ENCODE results near the gene RPL7A. TPM values are rescaled to one million over a fixed set of nuclear protein-coding genes. Genes with fewer than 3 reads are reported as not detected.

Gene RPL7A
- total RNA-seq, 4 donors from 2014 or later: 1,745 to 3,005 (median 2,502) TPM

DNA sequence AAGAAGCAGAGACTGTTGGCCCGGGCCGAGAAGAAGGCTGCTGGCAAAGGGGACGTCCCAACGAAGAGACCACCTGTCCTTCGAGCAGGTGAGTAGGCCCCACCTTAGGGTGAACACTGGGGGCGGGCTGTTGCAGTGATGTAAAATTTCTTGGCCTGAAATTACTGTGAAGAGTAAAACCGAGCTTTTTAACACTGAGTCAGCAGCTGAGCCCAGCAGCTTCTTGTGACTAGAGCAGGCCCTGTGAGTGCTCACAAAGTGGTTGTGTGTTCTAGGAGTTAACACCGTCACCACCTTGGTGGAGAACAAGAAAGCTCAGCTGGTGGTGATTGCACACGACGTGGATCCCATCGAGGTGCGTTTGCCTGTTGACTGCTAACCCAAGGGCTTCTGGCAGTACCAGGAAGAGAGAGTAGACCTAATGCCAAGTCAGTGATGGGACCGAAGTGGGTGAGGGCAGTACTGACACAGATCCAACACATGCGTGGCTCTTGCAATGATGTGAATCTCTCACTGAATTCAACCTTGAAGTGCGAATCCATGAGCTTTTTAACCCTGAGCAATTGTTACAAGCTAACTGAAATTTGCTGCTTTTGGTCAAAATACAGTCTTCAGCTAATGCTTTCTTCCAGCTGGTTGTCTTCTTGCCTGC lies 2.1 kb downstream of the RPL7A start:
- Histone ChIP-seq H3K4me3 (no peak overlapping the region), H3K4me1 (peaks cover 0 to 17% of the 10 kb centered on the region in 2 donors), H3K36me3 (no peaks in the 10 kb centered on the region), H3K9me3 (no peaks in the 10 kb centered on the region), H3K27me3 (no peaks in the 10 kb centered on the region), H3K27ac (no peak overlapping the region)
- no peak for DNase-seq
- intact Hi-C loops (cut with DNase I; ENCODE audit: low total_unique reads): no loop called here
- TF ChIP-seq, protein P1, sequence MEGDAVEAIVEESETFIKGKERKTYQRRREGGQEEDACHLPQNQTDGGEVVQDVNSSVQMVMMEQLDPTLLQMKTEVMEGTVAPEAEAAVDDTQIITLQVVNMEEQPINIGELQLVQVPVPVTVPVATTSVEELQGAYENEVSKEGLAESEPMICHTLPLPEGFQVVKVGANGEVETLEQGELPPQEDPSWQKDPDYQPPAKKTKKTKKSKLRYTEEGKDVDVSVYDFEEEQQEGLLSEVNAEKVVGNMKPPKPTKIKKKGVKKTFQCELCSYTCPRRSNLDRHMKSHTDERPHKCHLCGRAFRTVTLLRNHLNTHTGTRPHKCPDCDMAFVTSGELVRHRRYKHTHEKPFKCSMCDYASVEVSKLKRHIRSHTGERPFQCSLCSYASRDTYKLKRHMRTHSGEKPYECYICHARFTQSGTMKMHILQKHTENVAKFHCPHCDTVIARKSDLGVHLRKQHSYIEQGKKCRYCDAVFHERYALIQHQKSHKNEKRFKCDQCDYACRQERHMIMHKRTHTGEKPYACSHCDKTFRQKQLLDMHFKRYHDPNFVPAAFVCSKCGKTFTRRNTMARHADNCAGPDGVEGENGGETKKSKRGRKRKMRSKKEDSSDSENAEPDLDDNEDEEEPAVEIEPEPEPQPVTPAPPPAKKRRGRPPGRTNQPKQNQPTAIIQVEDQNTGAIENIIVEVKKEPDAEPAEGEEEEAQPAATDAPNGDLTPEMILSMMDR (IDR thresholded peaks at IDR 0.05): no peak
- TF ChIP-seq POLR2A (IDR thresholded peaks at IDR 0.05): no peak

DNA sequence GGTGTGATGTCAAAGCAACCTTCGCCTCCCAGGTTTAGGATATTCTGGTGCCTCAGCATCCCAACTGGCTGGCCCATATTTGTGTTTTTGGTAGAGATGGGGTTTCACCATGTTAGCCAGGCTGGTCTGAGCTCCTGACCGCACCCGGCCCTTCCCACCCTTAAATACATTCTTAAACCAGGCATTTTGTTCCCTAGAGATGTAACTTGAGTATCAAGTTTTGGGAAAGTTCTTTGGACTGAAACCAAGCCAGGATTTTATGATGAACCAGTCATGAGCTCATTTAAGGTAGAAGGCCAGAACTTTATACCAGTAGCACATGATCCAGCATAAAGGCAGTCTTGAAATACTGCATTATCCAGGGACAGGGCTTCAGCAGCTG lies 3.5 kb downstream of the RPL7A start:
- DNase-seq: no peak
- Histone ChIP-seq H3K4me1 (peaks cover 0 to 18% of the 10 kb centered on the region in 2 donors), H3K9me3 (no peaks in the 10 kb centered on the region), H3K4me3 (no peak overlapping the region), H3K36me3 (no peaks in the 10 kb centered on the region), H3K27ac (no peak overlapping the region), H3K27me3 (no peaks in the 10 kb centered on the region)
- TF ChIP-seq POLR2A (IDR thresholded peaks at IDR 0.05): no peak
- TF ChIP-seq, protein P1 (IDR thresholded peaks at IDR 0.05): no peak
- intact Hi-C loops (cut with DNase I; ENCODE audit: low total_unique reads): no loop called here

DNA sequence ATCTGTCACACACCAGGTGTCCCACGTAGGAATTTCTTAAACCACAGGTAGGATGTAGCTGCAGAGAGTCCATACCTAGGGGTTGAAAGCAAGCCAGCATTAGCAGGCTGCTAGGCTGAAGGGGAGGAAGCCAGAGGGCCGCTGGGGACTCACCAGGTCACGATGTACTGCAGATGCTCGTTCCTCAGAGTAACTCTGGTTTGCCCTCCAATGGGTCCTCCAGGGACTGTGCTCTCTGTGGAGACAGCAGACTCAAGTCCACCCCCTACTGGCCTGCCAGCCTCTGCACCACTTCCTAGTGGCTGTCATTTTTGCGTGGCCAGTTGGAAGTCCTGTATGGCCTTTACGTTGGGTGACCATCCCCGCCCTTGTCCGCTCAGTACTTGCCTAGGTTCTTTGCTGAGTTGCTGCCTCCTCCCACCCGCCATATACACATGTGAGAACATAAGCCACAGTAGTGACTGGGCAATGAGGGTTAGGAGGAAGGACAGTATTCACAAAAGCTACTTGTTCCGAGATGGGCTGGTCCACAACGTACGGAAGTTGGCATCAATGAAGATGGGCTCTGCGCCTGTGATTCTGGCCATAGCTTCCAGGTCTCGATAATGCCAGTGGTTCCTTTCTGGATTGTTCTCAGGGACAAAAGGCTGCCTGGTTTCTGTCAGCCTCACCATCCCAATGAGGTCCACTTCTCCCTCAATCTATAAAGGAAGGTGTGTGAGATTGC lies 4.1 kb downstream of the RPL7A start:
- H3K9me3 ChIP-seq: no peaks in the 10 kb centered on the region
- TF ChIP-seq POLR2A (IDR thresholded peaks at IDR 0.05): no peak
- TF ChIP-seq, protein P1 (IDR thresholded peaks at IDR 0.05): peak in 1 of 4 experiments; percentile 6
- peaks cover 0 to 16% of the 10 kb centered on the region in 2 donors for H3K4me1 ChIP-seq
- no peaks in the 10 kb centered on the region for H3K36me3 ChIP-seq
- no peak overlapping the region for H3K4me3 ChIP-seq
- no peaks in the 10 kb centered on the region for H3K27me3 ChIP-seq
- DNase-seq: no peak
- intact Hi-C loops (cut with DNase I; ENCODE audit: low total_unique reads): no loop called here
- no peak overlapping the region for H3K27ac ChIP-seq

DNA sequence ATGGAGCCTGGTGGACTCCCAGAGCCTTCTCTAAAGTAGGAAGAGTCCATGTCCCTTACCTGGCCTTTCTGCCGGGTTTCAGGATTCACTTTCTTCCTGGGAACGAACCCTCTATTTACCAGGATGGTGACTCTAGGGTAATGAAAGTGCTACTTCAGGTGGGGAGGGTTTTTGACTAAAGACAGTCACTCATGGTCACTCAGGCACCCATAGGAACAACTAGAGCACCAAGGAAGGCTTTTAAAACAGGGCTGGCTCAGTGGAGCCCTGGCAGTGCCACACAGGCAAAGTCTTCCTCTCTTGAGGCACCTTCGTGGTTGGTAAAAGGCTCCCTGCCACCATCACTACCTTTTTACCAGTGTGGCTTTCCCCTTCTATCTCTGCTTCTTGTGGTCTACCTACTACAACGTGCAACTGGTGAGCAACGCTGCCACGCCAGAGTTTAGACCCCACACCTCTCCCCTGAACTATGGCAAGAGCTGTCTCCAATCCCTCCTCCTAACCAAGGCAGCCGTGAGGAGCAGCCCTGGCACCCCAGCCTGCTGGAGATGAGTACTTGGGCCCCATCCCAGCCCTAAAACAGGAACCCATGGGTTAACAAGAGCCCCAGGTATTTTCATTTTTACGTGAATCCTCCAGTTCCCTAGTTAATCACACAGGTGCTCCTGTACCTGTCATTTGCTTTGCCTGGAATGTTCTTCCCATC lies 4.8 kb downstream of the RPL7A start:
- no peak overlapping the region for H3K27ac ChIP-seq
- peaks cover 0 to 19% of the 10 kb centered on the region in 2 donors for H3K4me1 ChIP-seq
- intact Hi-C loops (cut with DNase I; ENCODE audit: low total_unique reads): no loop called here
- no peak for DNase-seq
- H3K27me3 ChIP-seq: no peaks in the 10 kb centered on the region
- H3K9me3 ChIP-seq: no peaks in the 10 kb centered on the region
- H3K36me3 ChIP-seq: no peaks in the 10 kb centered on the region
- no peak for TF ChIP-seq POLR2A (IDR thresholded peaks at IDR 0.05)
- TF ChIP-seq, protein P1 (IDR thresholded peaks at IDR 0.05): no peak
- H3K4me3 ChIP-seq: no peak overlapping the region

DNA sequence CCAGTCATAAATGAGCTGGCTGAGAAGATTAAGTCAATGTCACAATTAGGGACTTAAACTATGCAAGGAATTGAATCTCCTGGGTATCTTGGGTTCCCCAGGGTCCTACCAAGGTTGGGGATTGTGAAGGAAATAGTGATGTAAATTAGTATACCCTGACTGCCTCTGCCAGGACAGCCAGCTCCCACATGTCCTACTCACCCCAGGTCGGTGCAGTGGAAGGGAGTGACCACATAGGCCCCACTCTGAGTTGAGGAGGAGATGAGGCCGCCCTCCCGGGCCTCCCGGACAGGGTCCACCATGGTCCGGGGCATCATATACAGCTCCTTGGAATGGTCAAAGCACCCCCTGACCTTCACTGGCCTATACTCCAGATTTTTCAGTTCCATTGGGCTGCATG lies 5.5 kb downstream of the RPL7A start:
- Histone ChIP-seq H3K9me3 (no peaks in the 10 kb centered on the region), H3K4me3 (no peak overlapping the region), H3K27me3 (no peaks in the 10 kb centered on the region), H3K4me1 (peaks cover 0 to 20% of the 10 kb centered on the region in 2 donors), H3K27ac (no peak overlapping the region), H3K36me3 (no peaks in the 10 kb centered on the region)
- TF ChIP-seq, protein P1 (IDR thresholded peaks at IDR 0.05): no peak
- no peak for TF ChIP-seq POLR2A (IDR thresholded peaks at IDR 0.05)
- DNase-seq: no peak
- intact Hi-C loops (cut with DNase I; ENCODE audit: low total_unique reads): no loop called here

All from uterus (tissue), 4 donors.